GM23338 (cell line): ENCODE results near the gene LRRC3.

ENCODE experiments used
- CREB1 ChIP-seq: fragments of 250-450 bp; sonication (Bioruptor Pico); IDR thresholded peaks from 2 replicates; pipeline ENCODE4 v1.5.0; 2020; ENCODE audit warnings: low read depth, mild to moderate bottlenecking, moderate library complexity
- ETS1 ChIP-seq: IDR thresholded peaks from 2 replicates; pipeline ENCODE4 v1.6.1; 2016; ENCODE audit warnings: antibody characterized with exemption
- EZH2 ChIP-seq: fragments of 200-600 bp; sonication (generic); IDR thresholded peaks from one replicate; pipeline ENCODE4 v1.8.0; 2017; ENCODE audit warnings: antibody characterized with exemption, mild to moderate bottlenecking, low read depth; ENCODE audit not compliant: unreplicated experiment
- JUNB ChIP-seq: IDR thresholded peaks from one replicate; pipeline ENCODE4 v1.6.1; 2016; ENCODE audit warnings: antibody characterized with exemption; ENCODE audit not compliant: unreplicated experiment
- NANOG ChIP-seq: IDR thresholded peaks from 2 replicates; pipeline ENCODE4 v1.6.1; 2016; ENCODE audit warnings: antibody characterized with exemption, borderline replicate concordance
- POLR2AphosphoS5 ChIP-seq: IDR thresholded peaks from 2 replicates; pipeline ENCODE4 v1.6.1; 2016; ENCODE audit warnings: antibody characterized with exemption, low read depth
- ZNF331 ChIP-seq: fragments of 250-450 bp; sonication (Bioruptor Pico); IDR thresholded peaks from 2 replicates; pipeline ENCODE4 v1.5.0; 2020; ENCODE audit warnings: low read depth, mild to moderate bottlenecking, moderate library complexity
- TF ChIP-seq, protein P1 (sequence below), 2 experiments: fragments of 200-600 bp in 1 of 2; sonication (generic) in 1 of 2; conservative IDR thresholded peaks; 2 replicates each; pipeline versions ENCODE4 v1.5.1 to v1.6.1; 2016 to 2017; ENCODE audit warnings: antibody characterized with exemption in 2 of 2, low read depth in 2 of 2, mild to moderate bottlenecking in 2 of 2, moderate library complexity in 1 of 2
- TF ChIP-seq, protein P2 (sequence below): IDR thresholded peaks from one replicate; pipeline ENCODE4 v1.6.1; 2018; ENCODE audit warnings: antibody characterized with exemption; ENCODE audit not compliant: unreplicated experiment

GRCh38 chr21:44462834-44463200 lies 7.5 kb downstream of the LRRC3 start:
- TF ChIP-seq, protein P1, sequence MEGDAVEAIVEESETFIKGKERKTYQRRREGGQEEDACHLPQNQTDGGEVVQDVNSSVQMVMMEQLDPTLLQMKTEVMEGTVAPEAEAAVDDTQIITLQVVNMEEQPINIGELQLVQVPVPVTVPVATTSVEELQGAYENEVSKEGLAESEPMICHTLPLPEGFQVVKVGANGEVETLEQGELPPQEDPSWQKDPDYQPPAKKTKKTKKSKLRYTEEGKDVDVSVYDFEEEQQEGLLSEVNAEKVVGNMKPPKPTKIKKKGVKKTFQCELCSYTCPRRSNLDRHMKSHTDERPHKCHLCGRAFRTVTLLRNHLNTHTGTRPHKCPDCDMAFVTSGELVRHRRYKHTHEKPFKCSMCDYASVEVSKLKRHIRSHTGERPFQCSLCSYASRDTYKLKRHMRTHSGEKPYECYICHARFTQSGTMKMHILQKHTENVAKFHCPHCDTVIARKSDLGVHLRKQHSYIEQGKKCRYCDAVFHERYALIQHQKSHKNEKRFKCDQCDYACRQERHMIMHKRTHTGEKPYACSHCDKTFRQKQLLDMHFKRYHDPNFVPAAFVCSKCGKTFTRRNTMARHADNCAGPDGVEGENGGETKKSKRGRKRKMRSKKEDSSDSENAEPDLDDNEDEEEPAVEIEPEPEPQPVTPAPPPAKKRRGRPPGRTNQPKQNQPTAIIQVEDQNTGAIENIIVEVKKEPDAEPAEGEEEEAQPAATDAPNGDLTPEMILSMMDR (conservative IDR thresholded peaks at IDR 0.05; ENCODE audit: low read depth in 2 of 2), result no peak
- TF ChIP-seq EZH2, result no peak
- TF ChIP-seq CREB1 (CRISPR knock-in tag), result no peak
- no peak for TF ChIP-seq POLR2AphosphoS5
- TF ChIP-seq, protein P2, sequence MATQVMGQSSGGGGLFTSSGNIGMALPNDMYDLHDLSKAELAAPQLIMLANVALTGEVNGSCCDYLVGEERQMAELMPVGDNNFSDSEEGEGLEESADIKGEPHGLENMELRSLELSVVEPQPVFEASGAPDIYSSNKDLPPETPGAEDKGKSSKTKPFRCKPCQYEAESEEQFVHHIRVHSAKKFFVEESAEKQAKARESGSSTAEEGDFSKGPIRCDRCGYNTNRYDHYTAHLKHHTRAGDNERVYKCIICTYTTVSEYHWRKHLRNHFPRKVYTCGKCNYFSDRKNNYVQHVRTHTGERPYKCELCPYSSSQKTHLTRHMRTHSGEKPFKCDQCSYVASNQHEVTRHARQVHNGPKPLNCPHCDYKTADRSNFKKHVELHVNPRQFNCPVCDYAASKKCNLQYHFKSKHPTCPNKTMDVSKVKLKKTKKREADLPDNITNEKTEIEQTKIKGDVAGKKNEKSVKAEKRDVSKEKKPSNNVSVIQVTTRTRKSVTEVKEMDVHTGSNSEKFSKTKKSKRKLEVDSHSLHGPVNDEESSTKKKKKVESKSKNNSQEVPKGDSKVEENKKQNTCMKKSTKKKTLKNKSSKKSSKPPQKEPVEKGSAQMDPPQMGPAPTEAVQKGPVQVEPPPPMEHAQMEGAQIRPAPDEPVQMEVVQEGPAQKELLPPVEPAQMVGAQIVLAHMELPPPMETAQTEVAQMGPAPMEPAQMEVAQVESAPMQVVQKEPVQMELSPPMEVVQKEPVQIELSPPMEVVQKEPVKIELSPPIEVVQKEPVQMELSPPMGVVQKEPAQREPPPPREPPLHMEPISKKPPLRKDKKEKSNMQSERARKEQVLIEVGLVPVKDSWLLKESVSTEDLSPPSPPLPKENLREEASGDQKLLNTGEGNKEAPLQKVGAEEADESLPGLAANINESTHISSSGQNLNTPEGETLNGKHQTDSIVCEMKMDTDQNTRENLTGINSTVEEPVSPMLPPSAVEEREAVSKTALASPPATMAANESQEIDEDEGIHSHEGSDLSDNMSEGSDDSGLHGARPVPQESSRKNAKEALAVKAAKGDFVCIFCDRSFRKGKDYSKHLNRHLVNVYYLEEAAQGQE, result no peak
- TF ChIP-seq JUNB, result no peak
- no peak for TF ChIP-seq ETS1
- TF ChIP-seq ZNF331 (CRISPR knock-in tag), result no peak
- no peak for TF ChIP-seq NANOG
